NCI-H2227 (cell line): Measurements from ENCODE around the gene HOXA7.
A peak's percentile ranks its signal among the peaks of the same experiment; 100 is the strongest.

Experiments used
- DNase-seq: peaks from one replicate; lab custom pipeline; 2025; ENCODE audit not compliant: unreplicated experiment; lab: John Stamatoyannopoulos, UW

The HOXA7 gene

DNA sequence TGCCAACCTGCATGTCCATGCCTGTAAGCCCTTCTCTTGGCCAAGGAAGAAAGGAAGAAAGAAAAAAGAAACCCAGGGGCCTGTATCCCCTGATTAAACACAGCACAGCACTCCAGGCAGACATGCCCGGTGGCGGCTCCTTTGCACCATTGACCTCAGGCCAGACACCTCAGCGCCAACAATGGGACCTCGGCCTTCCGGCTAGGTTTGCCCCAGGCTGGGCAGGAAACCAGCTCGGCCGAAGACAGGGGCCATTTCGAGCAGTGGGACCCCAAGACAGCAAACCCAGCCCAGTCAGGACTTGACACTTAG is 14.8 kb upstream of the HOXA7 start:
- DNase-seq: no peak

- no peak for DNase-seq
These were observed 14.2 kb upstream of the HOXA7 start for GRCh38 chr7:27170426-27171324.

GRCh38 chr7:27169658-27170425 is 13.4 kb upstream of the HOXA7 start:
- no peak for DNase-seq

DNA sequence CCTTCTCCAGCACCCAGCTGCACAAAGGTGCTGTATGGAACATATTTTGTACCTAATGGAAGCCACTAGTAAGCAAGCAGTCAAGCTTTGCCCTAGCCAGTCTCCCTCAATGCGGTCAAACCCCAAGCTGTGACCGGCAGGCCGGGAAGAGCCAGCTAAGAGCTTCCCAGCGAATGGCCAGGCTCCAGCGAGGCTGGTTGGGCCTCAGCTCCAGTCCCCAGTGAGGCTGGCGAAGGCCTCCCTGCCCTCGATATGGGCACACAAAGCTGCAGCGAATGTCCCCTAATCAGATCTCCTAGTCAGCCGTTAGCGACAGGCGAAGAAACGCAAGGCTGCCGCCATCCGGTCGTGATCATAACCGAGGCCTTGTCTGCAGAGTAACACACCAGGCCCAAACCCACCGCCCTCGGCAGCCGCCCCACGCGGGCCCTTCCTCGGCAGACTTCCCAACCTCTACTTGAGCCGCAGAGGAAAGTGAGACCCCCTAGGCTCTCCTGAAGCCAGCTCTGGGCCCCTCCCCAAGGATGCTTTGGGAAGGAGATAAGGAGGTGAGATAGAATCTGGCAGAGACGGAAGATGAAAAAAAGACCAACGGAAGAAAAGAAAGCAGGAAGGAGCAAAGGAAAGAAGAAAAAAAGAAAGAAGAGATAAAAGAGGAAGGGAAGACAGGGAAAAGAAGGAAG is 11.9 kb upstream of the HOXA7 start:
- no peak for DNase-seq

- no peak for DNase-seq
These were observed 11.4 kb upstream of the HOXA7 start for GRCh38 chr7:27167916-27168264.

- DNase-seq: no peak
These were observed 10.3 kb upstream of the HOXA7 start for GRCh38 chr7:27166531-27167505.

GRCh38 chr7:27165996-27166530 is 9.6 kb upstream of the HOXA7 start:
- DNase-seq: no peak

DNA sequence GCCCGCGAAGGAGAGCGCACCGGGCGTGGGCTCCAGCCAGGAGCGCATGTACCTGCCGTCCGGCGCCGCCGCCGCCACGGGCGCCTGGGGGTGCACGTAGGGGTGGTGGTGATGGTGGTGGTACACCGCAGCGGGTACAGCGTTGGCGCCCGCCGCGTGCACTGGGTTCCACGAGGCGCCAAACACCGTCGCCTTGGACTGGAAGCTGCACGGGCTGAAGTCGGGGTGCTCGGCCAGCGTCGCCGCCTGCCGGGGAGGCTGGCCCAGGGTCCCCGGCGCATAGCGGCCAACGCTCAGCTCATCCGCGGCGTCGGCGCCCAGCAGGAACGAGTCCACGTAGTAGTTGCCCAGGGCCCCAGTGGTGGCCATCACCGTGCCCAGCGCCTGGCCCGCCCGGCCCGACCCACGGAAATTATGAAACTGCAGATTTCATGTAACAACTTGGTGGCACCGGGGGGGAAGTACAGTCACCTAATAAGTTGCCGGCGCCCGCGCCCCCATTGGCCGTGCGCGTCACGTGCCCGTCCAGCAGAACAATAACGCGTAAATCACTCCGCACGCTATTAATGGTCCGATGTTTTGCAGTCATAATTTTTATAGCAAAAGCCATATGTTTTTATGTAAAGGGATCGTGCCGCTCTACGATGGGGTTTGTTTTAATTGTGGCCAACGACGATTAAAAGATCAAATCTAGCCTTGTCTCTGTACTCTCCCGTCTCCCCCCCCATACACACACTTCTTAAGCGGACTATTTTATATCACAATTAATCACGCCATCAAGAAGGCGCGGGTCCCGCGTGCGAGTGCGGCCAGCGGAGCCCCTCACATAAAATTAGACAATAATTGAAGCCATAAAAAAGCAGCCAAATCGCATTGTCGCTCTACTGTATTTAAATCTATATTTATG is 8.9 kb upstream of the HOXA7 start, which contains the start of gene HOXA9:
Gene HOXA9, minus strand, starts transcription at position 449 of the 907 bp plus-strand sequence. Its CDS starts 80 bp downstream, at position 369.
- DNase-seq: no peak

- DNase-seq: no peak
These were observed 8.1 kb upstream of the HOXA7 start for GRCh38 chr7:27164367-27165088.

- DNase-seq: no peak
These were observed 7.5 kb upstream of the HOXA7 start for GRCh38 chr7:27164045-27164366.

DNA sequence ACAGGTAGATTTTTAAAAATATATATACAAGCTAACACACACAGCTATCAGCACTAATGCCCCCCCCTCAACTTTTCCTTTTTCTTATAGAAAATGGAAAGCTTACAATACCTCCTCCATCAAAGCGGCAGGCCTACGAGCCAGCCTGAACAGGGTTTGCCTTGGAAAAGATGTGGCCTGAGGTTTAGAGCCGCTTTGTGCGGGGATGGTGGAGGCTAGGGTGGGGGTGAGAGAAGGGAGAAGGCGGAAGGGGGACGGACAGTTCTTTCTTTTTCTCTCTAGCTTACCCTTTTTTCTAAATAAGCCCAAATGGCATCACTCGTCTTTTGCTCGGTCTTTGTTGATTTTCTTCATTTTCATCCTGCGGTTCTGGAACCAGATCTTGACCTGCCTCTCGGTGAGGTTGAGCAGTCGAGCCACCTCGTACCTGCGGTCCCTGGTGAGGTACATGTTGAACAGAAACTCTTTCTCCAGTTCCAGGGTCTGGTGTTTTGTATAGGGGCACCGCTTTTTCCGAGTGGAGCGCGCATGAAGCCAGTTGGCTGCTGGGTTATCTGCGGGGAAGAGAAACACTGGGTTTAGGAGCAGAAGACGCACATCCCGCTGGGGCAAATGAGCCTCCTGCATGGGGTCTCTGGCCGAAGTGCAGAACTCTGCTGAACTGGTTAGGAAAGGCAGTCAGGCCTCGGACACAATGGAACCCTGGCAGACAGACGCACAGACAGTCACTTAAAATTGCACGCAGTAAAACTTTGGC is 7.0 kb upstream of the HOXA7 start:
- DNase-seq: no peak

DNA sequence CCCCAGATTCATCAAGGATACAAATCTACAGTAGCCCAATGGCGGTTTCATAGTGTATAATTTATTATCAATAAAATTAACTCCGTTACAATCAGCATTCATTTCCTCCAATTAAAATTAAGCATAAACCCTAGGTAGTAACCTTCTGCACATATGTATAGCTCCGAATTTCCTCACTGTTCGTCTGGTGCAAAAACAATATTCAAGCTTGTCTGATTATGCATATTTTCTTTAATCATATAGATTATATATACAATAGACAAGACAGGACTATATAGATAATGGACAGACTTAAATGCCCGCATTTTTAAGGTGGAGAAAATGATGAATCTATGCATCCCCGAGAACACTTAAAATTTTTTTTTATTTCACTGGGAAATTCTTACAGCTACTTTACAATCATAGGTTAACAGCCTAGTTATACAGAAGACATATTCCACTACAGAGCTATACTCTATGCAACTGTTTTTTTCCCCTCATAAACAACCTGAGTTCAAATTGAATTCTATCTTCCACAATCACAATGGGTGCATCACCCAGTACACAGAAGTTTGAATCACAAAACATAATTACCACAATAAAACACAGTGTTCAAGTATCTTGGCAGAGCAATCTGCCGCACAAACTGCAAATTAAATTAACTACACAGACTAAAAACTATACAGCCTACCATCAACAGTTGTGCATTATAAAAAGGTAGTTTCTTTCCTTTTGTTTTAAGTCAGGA is 6.2 kb upstream of the HOXA7 start:
- no peak for DNase-seq

DNA sequence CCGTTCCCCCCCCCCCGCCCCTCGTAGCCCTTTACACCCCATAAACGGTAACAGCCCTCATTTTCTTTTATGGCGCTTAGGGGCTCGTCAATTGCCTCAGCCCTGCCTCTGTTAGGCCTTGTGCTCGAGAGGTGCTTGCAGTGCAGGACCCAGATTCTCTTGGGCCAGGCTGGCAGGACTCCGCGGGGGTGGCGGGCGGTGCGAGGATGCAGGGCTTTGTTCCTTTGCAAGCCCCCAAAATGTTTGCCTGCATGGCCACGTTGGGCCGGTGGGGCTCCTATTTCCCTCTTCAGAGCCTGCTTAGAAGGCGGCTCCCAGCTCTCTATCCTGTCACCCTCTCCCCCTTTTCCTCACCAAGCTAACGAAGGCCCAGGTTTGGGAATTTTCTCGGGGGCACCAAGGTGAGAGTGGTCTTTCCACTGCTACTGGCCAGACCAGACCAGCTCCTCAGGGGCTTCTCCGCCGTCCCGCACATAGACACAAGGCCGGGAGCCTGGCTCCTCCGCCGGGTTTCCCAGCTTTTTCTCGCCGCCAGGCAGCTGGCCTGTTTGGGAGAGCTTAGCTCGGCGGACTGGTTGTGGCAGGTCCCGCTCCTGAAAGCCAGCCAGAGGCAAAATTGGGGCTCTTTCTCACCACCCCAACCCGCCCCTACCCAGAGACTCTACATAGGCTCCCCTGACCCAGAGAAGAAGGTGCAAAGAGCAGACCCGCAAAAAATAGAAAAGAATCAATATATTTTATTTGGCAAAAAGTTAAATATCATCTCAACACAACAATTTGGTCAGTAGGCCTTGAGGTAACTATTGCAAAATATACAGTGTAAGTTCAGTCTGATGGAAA is 5.5 kb upstream of the HOXA7 start:
- DNase-seq: no peak

DNA sequence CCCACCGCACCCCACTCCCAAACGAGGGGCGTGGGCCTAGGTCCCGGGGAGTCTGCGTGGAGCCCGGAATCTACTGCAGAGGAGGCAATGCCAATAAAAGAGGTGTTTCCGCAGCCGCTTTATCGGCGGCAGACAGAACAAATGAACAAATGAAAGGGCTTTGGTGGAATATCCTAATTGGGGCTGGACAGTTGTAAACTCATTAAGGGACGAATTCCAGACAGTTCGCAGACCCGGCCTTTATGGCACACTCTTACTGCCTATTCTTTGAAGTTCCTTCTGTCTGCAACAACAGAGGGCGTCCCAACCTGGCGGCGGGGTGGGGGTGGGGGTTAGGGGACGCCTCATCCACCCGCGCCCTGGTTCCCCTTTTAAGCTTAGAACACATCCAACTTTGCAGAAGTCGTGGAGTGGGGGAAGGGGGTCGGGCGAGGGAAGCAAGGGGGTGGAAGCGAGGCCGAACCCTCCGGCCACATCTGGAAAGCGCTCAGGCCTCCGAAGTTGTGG is 4.8 kb upstream of the HOXA7 start:
- DNase-seq: no peak

GRCh38 chr7:27160546-27161213 is 4.2 kb upstream of the HOXA7 start:
- DNase-seq: peak; percentile 89

DNA sequence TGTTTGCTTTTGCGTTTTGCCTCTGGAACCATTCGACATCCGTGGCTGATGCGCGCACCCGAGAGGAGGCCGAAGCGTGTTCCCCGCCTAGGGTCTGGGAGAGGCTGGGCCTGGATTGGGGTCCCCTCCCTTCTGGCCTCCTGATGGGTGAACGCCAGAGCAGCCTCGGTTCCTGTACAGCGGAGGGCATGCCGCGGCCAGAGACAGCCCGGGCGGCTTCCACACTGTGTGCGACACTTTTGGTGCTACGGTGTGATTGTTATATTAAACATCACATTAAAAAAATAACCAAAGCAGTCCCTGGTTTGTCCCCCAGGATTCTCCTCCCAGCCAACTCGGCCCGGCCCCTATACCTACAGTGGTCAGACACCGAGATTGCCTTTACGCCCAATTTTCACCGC is 3.7 kb upstream of the HOXA7 start:
- no peak for DNase-seq
